Natural killer cell (primary cell): Measurements from ENCODE around the gene CDC25C. TPM values are rescaled to one million over a fixed set of nuclear protein-coding genes. Genes with fewer than 3 reads are reported as not detected.
"Not testable (repeated sequence)": the region's sequence is repeated elsewhere in the genome, so short reads cannot be mapped to it uniquely, and the experiment has no call there.

Experiments
- ATAC-seq, 3 donors: fragments of 150-1000 bp in 2 of 3; fragments of 200-7000 bp in 1 of 3; cut with Tn5 transposase; 1 replicate in 1 of 3; 2 replicates in 2 of 3; pipeline ENCODE4 v1.10.0; 2021; ENCODE audit warnings: mild to moderate bottlenecking in 2 of 3, moderate library complexity in 2 of 3
- DNase-seq, 2 donors: peaks; one replicate each; pipeline versions ENCODE4 v3.0.0 to v3.0.0-alpha.2; 2013 to 2021; ENCODE audit warnings: mixed read lengths in 1 of 2
- H3K27ac ChIP-seq: one replicate; pipeline ENCODE4 v1.5.1; 2013; ENCODE audit warnings: mild to moderate bottlenecking, low read length
- H3K27me3 ChIP-seq: one replicate; pipeline ENCODE4 v1.6.1; 2013; ENCODE audit warnings: low read length; ENCODE audit not compliant: control insufficient read depth, insufficient read depth
- H3K36me3 ChIP-seq: one replicate; pipeline ENCODE4 v1.6.1; 2013; ENCODE audit warnings: low read length; ENCODE audit not compliant: control insufficient read depth, insufficient read depth
- H3K4me1 ChIP-seq: one replicate; pipeline ENCODE4 v1.6.1; 2013; ENCODE audit warnings: low read length; ENCODE audit not compliant: control insufficient read depth, insufficient read depth
- H3K4me3 ChIP-seq: one replicate; pipeline ENCODE4 v1.5.1; 2013; ENCODE audit warnings: low read length
- H3K9me3 ChIP-seq: one replicate; pipeline ENCODE4 v1.6.1; 2013; ENCODE audit warnings: low read length; ENCODE audit not compliant: control insufficient read depth, insufficient read depth
- H3K27ac Mint-ChIP-seq, 2 donors: one replicate each; pipeline ENCODE4 v1.8.0; 2022; ENCODE audit warnings: mild to moderate bottlenecking in 2 of 2, mixed read lengths in 2 of 2, moderate library complexity in 1 of 2
- H3K27me3 Mint-ChIP-seq, 2 donors: one replicate each; pipeline ENCODE4 v1.8.0; 2022; ENCODE audit warnings: low read depth in 2 of 2, mixed read lengths in 2 of 2
- H3K36me3 Mint-ChIP-seq: one replicate; pipeline ENCODE4 v1.8.0; 2022; ENCODE audit warnings: mixed read lengths
- H3K4me1 Mint-ChIP-seq, 2 donors: one replicate each; pipeline ENCODE4 v1.8.0; 2022; ENCODE audit warnings: mixed read lengths in 2 of 2
- H3K4me3 Mint-ChIP-seq: one replicate; pipeline ENCODE4 v1.8.0; 2022; ENCODE audit warnings: mild to moderate bottlenecking, moderate library complexity, mixed read lengths
- H3K9me3 Mint-ChIP-seq, 2 donors: one replicate each; pipeline ENCODE4 v1.8.0; 2022; ENCODE audit warnings: mixed read lengths in 2 of 2
- WGBS: methylation state at CpG from one replicate; pipeline ENCODE4 v1.1.7; 2013; ENCODE audit warnings: missing lambda C conversion rate; ENCODE audit not compliant: insufficient coverage; 5-methylcytosine and 5-hydroxymethylcytosine counted together
- intact Hi-C: fragments of 100-400 bp; cut with micrococcal nuclease; formaldehyde crosslinking; loops from one replicate; pipeline ENCODE4 v1.14.2; 2022
- total RNA-seq, 4 donors: library from RNA; stranded (reverse); fragments of 120-200 nt in 1 of 4; gene quantifications; one replicate each; pipeline versions ENCODE4 v1.2.3 to v1.2.4, GENCODE V29; 2013 to 2022
- TF ChIP-seq, protein P1 (sequence below): fragments of 200-600 bp; IDR thresholded peaks from one replicate; pipeline ENCODE4 v1.8.0; 2022; ENCODE audit warnings: antibody characterized with exemption

The CDC25C gene
- total RNA-seq, 3 donors from 2014 or later (not counting 1 experiment from before 2014, with no cell fraction given) = 0.47 to 0.48 TPM; not detected in 1

DNA sequence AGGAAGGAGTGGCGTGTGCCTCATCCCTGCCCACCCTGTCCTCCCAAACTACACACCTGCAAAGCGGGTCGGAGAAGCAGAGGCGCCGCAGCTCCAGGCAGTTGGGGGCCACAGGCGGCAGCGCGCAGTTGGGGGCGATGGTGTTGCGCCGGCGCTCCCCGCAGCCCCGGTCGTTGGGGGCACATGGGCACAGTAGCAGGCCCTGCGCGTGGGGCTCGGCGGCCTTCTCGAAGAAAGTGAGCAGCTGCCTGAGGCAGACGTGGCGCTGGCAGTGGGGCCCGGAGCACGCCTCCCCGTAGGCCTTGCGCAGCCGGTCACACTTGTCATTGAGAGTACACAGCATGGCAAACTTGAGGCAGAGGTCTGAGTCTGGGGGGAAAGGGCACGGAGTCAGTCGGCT, 74.0 kb downstream of the CDC25C start:
- no peaks in the 10 kb centered on the region for H3K4me1 Mint-ChIP-seq
- Histone ChIP-seq H3K4me1 (no peaks in the 10 kb centered on the region), H3K36me3 (no peaks in the 10 kb centered on the region), H3K27me3 (no peaks in the 10 kb centered on the region), H3K4me3 (no peak overlapping the region), H3K27ac (no peak overlapping the region), H3K9me3 (no peaks in the 10 kb centered on the region)
- H3K4me3 Mint-ChIP-seq = no peak overlapping the region
- H3K9me3 Mint-ChIP-seq = no peaks in the 10 kb centered on the region
- intact Hi-C loops = no loop called here
- 92% methylated on average over 29 of the region's 29 CpGs for WGBS
- H3K27ac Mint-ChIP-seq = no peak overlapping the region
- H3K27me3 Mint-ChIP-seq = peaks cover 9 to 14% of the 10 kb centered on the region in 2 donors
- TF ChIP-seq, protein P1, sequence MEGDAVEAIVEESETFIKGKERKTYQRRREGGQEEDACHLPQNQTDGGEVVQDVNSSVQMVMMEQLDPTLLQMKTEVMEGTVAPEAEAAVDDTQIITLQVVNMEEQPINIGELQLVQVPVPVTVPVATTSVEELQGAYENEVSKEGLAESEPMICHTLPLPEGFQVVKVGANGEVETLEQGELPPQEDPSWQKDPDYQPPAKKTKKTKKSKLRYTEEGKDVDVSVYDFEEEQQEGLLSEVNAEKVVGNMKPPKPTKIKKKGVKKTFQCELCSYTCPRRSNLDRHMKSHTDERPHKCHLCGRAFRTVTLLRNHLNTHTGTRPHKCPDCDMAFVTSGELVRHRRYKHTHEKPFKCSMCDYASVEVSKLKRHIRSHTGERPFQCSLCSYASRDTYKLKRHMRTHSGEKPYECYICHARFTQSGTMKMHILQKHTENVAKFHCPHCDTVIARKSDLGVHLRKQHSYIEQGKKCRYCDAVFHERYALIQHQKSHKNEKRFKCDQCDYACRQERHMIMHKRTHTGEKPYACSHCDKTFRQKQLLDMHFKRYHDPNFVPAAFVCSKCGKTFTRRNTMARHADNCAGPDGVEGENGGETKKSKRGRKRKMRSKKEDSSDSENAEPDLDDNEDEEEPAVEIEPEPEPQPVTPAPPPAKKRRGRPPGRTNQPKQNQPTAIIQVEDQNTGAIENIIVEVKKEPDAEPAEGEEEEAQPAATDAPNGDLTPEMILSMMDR = no peak
- DNase-seq (no peak), ATAC-seq (no peak)
- H3K36me3 Mint-ChIP-seq = no peaks in the 10 kb centered on the region

DNA sequence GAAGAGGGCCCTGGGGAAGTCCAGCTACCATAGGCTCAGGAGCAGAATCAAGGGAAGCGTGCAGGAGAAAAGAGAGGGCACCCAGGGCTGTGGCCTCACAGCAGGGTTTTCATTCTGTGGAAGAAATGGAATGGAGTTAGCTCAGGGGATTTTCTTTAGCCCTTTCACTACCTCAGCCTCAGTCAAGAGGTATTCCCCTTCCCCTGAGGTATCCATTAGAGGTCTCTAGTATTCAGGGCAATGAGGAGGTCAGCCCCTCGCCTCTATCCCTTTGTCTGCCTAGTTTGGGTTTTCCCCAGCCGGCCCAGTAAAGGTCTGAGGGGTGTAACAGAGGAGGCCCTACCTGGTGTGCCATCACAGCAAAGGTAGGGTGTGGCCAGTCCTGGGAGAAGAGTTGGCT, 78.7 kb downstream of the CDC25C start:
- no peak for ATAC-seq
- Histone ChIP-seq H3K27ac (no peak overlapping the region), H3K27me3 (no peaks in the 10 kb centered on the region), H3K4me3 (no peak overlapping the region), H3K9me3 (no peaks in the 10 kb centered on the region), H3K4me1 (no peaks in the 10 kb centered on the region), H3K36me3 (no peaks in the 10 kb centered on the region)
- WGBS = 84% methylated on average over 3 of the region's 3 CpGs
- Mint-ChIP-seq H3K36me3 (no peaks in the 10 kb centered on the region), H3K4me1 (no peaks in the 10 kb centered on the region), H3K27ac (no peak overlapping the region), H3K9me3 (no peaks in the 10 kb centered on the region), H3K27me3 (peaks cover 0 to 3% of the 10 kb centered on the region in 2 donors), H3K4me3 (no peak overlapping the region)
- TF ChIP-seq, protein P1 = no peak
- intact Hi-C loops = no loop called here
- DNase-seq = no peak

DNA sequence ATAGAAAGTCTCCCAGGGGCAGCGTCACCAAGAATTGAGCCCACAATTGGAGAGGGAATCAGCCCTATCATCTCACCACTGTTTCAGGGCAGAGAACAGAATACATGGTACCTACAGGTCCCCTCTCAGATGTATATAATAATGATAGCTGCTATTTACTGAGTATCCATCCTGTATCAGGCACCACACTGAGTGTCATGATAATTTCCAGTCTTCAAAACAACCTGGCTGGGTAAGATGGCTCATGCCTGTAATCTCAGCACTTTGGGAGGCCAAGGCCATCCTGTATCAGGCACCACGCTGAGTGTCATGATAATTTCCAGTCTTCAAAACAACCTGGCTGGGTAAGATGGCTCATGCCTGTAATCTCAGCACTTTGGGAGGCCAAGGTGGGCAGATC, 83.8 kb downstream of the CDC25C start:
- H3K4me1 Mint-ChIP-seq, H3K27ac ChIP-seq, H3K27ac Mint-ChIP-seq, H3K4me3 Mint-ChIP-seq, H3K9me3 ChIP-seq, H3K4me1 ChIP-seq, ATAC-seq, H3K27me3 ChIP-seq, H3K36me3 ChIP-seq, DNase-seq, H3K4me3 ChIP-seq, intact Hi-C loops, H3K9me3 Mint-ChIP-seq, H3K36me3 Mint-ChIP-seq: not testable (repeated sequence)
- 95% methylated on average over 2 of the region's 2 CpGs for WGBS
- peaks cover 13 to 16% of the 10 kb centered on the region in 2 donors for H3K27me3 Mint-ChIP-seq

DNA sequence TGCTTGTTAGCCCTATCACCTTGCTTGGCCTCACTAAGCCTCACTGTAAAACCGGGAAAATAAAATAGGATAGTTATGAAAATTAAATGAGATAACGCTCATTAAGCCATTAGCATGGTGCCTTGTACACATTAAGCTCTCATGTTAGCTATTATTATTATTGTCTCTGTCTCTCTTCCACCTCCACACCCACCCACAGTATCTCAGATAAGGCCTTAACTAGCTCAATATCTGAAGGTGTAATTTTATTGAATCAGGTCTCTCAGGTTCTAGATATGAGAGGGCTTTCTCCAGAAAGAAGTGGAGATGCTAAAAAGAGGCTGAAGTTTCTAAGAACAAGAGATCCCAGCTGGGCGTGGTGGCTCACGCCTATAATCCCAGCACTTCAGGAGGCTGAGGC, 84.8 kb downstream of the CDC25C start:
- H3K27me3 ChIP-seq = peaks cover 2% of the 10 kb centered on the region
- no peak for DNase-seq
- no peak overlapping the region for H3K27ac ChIP-seq
- no peaks in the 10 kb centered on the region for H3K36me3 ChIP-seq
- H3K4me1 Mint-ChIP-seq = peaks cover 0 to 5% of the 10 kb centered on the region in 2 donors
- no peak overlapping the region for H3K4me3 ChIP-seq
- no peak for ATAC-seq
- 95% methylated on average over 2 of the region's 4 CpGs for WGBS
- no peak overlapping the region for H3K4me3 Mint-ChIP-seq
- no peaks in the 10 kb centered on the region for H3K9me3 ChIP-seq
- no peak overlapping the region for H3K27ac Mint-ChIP-seq
- intact Hi-C loops = no loop called here
- peaks cover 4% of the 10 kb centered on the region for H3K4me1 ChIP-seq
- no peaks in the 10 kb centered on the region for H3K36me3 Mint-ChIP-seq
- TF ChIP-seq, protein P1 = no peak
- H3K27me3 Mint-ChIP-seq = peaks cover 10 to 16% of the 10 kb centered on the region in 2 donors
- H3K9me3 Mint-ChIP-seq = no peaks in the 10 kb centered on the region
